Articular chondrocyte of knee joint (primary cell): ENCODE data around the gene ANP32B. TPM values are rescaled to one million over a fixed set of nuclear protein-coding genes. Genes with fewer than 3 reads are reported as not detected.

Experiments used
- small RNA-seq: library from RNA; depleted of rRNA; stranded (forward); fragments of <200 nt; gene quantifications from one replicate; pipeline ENCODE3, GENCODE V24; 2012
- total RNA-seq: library from RNA; depleted of rRNA; stranded (reverse); fragments of >200 nt; gene quantifications from 2 replicates; pipeline ENCODE4 v1.2.3, GENCODE V29; 2012

Gene ANP32B
- 16.2 and 16.5 TPM in 2 replicates for total RNA-seq

GRCh38 chr9:97982683-97983588, at the start of gene ANP32B:
ANP32B (plus strand) TSS chr9:97983341; CDS start chr9:97983556, 215 bp downstream.

DNA sequence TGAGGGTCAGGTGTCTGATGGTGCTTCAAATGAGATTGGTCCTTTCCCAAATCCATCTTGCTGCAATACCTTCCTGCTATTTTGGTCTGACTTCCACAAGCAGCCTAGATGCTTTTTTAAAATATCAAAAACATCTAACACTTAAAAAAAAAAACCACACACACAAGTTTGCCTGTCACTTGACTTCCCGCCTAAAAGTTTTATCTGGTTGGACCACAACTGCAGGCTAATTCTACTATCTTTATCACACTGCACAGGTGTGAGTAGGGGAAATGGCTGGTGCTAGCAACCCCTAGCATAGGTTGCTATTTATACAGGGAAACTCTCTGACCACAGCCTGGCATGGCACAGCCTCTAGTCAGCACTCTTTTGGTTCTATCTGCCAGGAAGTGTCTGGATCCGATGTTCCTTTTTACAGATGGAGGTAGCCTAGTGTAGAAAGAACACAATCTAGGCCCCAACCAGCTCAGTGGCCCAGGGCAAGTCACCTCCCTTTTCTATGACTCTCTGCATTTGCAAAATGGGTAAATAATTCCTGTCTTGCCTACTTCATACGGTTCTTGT, 45.0 kb upstream of the ANP32B start, which contains the start of gene HEMGN:
TSS of gene HEMGN (minus strand) at position 92 of the 564 bp plus-strand sequence. CDS start at position 56, 36 bp downstream.

DNA sequence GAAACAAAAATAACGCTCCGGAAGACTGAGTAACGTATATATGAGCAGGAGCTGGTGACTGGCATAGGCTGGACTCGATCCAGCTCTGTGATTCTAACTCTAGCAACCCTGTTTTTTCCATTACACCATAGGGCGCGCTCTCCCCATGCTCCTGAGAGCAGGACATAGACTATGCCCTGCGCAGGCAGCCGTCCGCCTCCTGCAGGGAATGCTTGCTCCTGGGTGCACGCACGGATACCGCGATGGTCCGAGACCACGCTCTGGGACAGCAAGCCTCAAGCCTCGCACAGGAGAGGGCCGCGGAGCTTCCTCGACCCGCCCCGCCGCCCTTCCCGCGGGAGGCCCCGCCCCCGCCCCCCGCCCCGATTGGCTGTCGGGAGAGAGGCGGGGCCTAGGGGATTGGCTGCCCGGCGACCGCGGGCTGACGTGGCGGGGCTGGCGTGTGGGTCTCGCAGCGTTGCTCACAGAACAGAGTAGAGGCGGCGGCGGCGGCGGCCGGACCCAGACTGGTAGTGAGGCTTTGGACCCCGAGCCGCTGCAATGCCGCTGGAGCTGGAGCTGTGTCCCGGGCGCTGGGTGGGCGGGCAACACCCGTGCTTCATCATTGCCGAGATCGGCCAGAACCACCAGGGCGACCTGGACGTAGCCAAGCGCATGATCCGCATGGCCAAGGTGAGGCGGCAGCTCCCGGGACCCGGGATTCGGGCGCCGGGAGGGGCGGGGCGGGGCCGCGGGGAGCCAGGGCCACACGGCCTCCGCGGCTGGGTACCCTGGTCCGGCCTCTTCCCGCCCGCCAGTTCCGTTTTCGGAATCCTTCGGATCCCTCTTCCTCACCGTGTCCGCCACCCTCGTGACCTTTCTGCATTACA, 73.4 kb downstream of the ANP32B start, which contains the start of gene NANS:
TSS of gene NANS (plus strand) at position 464 of the 869 bp plus-strand sequence. CDS start at position 541, 77 bp downstream.

Small RNA genes lying within 50 kb of the gene (small RNA-seq; reads per million reads assigned to genes)
- not detected for gene RNU6-918P

Other genes with a start within 250 kb of the ANP32B start
- gene FOXE1, start 130.1 kb upstream of the ANP32B start, total RNA-seq = not detected in 2 replicates
- 22.3 and 29.4 TPM in 2 replicates for gene TRMO, start 60.8 kb upstream of the ANP32B start, total RNA-seq
- gene HEMGN, start 45.2 kb upstream of the ANP32B start, total RNA-seq = not detected in 2 replicates
- 76.3 and 118 TPM in 2 replicates for gene NANS, start 73.4 kb downstream of the ANP32B start, total RNA-seq
- gene TRIM14, start 135.9 kb downstream of the ANP32B start, total RNA-seq = 6.7 and 6.8 TPM in 2 replicates
- 0.91 and 1.6 TPM in 2 replicates for gene CORO2A, start 209.3 kb downstream of the ANP32B start, total RNA-seq